Measurements from ENCODE around the gene SUMO3. TPM values are rescaled to one million over a fixed set of nuclear protein-coding genes. Genes with fewer than 3 reads are reported as not detected.
A peak's percentile ranks its signal among the peaks of the same experiment; 100 is the strongest.

The SUMO3 gene
- polyA plus RNA-seq, 1 donor = 60.2 TPM

DNA sequence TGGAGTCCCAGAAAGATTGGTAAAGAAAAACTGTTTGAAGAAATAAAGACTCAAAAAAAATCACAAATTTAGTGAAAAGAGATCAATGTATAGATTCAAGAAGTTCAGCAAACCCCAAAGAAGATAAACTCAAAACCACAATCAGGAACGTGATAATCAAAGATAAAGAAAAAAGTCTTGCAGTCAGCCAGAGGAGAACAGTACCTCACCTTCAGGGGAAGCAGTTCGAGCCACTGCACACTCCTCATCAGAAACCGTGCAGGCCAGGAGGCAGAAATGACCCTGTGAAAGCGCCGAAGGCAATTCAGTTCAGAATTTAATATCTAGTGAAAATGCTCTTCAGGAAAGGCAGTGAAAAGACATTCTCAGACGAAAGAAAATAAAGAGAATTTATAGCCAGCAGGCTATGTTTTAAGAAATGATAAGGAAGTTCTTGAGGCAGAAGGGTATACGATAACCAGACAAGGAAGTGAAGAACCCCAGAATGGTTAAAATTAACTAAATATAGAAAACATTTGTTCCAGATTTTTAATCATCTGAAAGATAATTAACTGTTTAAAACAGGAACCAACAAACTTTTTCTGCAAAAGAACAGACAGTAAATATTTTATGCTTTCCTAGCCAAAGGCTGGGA is 13.5 kb upstream of the SUMO3 start:
- no peak for DNase-seq (ENCODE audit: low read depth)

DNA sequence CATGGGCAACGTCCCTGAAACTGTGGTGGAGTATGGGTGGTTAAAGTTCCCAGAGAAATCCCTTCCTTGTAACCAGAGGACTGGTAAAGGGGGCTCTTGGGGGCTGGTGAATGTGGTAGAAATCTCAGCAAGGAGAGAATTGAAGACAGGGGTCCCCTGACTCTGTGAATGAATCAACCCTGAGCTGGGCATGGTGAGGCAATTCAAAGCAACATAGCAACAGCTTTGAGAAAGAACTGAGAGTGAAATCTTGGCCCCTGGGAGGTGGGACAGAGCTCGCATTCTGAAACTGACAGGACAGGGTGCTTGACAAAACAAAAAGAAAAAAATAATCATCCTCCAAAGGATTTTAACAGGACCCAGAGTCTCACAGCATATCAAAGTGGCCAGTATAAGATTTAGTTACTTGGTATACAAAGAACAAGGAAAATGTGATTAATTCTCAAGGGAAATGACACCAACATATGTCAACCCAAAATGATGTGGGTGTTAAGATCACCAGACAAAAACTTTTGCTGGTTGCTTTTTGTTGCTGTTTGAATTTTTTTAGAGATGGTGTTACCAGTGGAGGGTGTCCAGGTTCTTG is 11.7 kb upstream of the SUMO3 start:
- DNase-seq (ENCODE audit: low read depth) = no peak

DNA sequence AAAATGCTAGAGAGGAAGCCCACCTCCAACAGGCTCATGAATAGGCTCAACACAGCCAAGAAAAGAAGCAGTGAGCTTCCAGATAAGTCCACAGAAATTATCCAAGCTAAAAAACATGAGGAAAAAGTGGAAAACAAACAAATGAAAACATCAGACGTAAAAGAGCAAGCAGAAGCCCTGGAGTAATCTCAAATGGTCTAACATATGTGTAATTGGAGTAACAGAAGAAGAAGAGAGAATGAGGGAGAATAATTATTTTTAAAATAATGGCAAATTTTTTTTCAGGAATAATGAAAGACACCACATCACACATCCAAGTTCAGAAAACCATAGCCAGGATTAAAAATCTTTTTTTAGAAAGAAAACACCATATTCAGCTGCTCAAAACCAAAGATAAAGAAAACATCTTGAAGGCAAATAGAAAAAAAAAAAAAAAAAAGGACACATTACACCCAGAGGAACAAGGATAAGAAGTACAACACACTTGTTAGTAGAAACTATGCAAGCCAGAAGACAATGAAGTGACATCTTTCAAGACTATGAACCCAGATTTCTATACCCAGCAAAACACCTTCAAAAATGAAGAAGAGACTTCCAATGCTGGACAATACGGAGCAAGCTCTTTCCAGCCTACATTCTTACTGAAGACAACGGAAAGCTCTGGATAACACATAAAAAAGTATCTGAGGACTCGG is 10.6 kb upstream of the SUMO3 start:
- DNase-seq (ENCODE audit: low read depth) = no peak

DNA sequence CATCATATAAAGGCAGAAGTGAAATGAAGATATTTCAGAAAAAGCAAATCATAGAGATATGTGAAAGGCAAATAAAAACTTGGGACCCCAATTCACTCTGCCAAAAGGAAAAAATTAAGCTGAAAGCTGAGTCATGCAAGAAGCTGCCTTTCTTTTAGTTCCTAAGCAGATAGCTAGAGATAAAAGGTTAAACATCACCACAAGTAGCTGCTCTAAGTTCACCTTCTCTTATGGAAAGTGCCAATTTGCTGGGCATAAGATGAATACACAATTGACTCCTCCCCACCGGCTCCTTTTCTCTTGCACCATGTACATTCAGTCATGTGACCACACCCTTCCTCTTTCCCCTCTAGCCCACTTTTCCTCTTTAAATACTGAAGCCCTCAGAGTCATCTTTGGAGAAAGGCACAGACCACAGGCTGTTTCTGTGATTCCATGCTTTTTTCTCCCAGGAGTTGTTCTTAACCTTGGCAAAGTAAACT is 5.4 kb upstream of the SUMO3 start:
- no peak for DNase-seq (ENCODE audit: low read depth)

DNA sequence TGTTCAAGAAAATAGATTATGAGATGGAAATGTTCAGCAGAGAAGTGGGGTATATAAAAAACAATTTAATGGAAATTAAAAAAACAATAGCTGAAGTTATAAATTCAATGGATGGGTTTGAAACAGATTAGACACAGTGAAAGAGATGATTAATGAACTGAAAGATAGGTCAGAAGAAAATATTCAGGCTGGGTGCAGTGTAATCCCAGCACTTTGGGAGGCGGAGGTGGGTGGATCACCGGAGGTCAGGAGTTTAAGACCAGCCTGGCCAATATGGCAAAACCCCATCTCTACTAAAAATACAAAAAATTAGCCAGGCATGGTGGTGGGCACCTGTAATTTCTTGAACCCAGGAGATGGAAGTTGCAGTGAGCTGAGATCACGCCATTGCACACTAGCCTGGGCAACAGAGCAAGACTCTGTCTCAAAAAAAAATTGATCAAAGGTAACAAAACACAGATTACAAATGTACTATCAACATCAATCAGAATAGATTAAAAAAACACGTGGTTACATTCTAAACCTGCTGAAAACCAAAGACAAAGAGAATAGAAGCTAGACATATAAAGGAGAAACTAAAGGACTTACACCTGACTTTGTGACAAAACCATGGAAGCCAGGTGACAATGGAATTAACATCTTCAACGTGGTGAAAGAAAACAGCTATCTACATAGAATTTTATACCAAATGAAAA is 4.8 kb upstream of the SUMO3 start:
- DNase-seq (ENCODE audit: low read depth) = no peak

DNA sequence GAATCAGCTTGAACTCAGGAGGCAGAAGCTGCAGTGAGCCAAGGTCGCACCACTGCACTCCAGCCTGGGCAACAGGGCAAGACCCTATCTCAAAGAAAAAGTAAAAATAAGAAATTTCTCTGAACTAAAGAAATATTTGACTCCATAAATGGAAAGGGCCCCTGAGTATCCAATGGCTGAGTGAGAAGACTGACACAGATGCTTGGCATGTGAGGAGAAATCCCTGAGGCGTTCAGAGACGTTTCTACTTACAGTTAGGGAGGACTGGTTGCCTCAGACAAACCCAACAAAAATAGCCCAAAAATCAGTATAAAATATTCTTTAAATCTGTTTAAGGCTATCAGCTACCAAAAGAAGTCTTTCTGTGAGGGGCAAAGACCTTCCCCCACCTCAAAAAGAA is 3.0 kb upstream of the SUMO3 start:
- no peak for DNase-seq (ENCODE audit: low read depth)

DNA sequence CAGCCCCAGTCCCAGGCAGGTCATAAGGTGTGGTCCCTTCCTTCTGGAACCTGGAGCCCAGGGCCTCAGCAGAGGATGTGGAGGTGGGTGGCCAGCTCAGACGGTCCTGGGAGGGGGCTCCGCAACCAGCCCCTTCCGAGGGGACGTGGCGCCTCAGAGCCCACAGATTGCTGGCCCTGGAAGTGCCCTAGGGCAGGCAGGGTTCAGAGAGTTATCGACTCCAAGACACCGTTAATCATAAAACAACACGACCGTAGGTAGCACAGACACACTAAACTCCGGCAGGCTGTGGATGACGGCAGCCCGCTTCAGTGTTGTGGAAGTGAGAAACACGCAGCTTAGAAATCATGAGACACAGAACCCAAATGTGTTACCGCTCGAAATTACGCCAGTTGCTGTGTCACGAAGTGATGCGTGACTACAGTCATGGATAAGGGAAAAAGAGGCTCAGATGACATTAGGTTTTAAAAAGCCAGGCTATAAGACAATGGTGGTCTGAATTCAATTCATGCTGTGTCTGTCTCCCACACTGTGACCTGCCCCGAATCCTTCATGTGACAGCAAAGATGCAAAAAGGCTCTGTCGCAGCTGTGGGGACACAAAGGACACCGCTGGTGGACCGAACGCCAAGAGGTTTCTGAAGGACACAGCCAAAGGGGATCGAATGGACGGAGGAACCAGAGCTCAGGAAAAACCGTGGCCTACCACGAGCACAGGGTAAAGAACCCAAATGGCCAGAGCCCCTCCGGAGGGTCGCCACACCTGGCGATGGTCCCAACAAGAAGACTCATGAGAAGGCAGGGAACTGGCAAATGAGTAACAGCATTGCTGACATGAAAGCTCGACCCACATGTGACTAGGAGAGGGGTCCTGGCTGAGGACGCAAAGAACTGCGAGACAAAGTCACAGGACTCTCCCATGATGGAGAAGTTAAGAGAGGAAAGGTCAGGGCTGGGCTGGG is 1.7 kb upstream of the SUMO3 start:
- no peak for DNase-seq (ENCODE audit: low read depth)

DNA sequence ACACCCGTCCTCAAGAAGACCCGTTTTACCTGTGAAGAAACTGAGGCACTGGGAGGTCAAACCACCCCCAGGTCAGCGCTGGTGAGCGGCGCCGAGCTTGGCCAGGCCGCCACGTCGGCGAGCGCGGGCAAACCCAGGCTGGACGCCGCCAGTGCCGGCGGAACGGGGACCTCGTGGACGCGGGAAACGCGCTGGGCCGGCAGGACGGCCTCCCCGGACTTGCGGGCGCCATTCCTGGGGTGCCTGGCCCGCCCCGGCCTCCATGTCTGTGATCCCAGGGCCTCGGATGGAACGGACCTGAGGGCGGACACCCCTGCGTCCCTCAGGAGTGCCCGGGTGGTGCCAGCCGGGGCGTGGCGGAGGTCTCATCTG is 764 bp upstream of the SUMO3 start:
- no peak for DNase-seq (ENCODE audit: low read depth)

DNA sequence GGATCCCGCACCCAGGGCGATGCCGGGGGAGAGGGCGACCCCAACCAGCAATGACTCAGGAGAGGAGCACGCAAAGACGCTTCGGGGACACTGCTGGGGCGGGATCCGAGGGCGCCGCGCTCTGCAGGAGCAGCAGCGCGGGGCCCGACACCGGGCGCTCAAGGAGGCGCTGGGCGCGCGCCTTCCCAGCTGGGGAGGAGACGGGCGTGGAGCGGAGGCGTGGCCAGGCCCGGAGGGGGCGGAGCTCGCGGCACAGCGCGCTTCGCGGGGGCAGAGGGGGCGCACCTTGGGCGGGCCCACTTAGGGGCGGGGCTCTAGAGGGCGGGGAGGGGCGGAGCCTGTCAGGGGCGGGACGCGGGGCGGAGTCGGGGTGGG is 369 bp downstream of the SUMO3 start:
- peak; percentile 48 for DNase-seq (ENCODE audit: low read depth)

DNA sequence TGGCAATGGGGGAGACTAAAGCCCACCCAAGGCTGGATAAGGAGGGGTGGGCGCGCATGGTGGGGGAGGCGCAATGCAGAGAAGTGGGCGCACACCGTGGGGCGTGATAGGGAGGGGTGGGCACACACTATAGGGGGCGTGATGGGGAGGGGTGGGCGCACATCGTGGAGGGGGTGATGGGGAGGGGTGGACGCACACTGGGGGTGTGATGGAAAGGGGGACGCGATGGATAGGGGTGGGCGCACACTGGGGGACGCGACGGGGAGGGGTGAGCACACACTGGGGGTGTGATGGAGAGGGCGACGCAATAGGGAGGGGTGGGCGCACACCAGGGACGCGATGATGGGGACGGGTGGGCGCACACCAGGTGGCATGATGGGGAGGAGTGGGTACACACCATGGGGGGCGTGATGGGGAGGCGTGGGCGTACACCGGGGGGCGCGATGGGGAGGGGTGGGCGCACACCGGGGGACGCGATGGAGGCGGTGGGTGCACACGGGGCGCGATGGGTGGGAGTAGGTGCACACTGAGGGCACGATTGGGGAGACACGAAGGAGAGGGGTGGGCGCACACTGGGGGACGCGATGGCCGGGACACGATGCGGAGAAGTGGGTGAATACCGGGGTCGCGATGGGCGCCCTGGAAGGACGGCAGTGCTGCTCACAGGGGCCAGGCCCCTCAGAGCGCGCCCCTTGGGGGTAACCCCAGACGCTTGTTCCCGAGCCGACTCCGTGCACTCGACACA is 929 bp downstream of the SUMO3 start:
- no peak for DNase-seq (ENCODE audit: low read depth)

DNA sequence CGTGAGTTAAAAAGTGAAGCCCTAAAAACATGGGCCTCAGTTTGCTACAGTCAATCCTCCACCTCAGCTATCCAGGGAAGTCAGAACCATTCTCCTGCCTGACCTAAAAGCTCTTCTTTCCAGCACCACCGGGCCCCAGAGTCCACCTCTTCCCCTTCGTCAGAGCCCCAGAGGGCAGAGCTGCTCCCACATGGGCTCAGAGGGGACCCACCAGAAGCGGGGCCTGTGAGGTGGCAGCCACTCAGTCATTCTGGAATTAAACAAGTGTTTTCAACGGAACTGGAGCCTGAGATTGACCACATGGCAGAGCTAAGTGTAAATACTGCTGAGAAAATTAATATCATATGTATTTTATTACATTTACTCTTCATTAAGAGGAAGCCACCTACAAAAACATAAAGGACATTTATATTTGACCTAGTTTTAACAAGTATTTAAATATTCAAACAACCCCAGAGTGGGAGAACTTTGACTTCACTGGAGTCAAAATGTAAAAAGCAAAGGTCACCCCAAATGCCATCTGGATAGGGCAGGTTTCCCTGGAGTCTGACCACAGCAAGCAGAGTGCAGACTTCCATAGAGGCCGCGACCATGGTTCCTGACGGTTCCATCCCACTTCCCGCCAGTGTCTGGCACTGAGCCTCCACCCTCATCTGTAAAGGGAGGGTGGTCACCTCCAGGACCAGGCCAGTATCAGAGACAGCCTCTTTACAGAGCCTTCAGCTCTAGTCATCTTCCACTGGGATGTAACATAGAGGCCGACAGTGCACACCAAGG is 1.8 kb downstream of the SUMO3 start:
- DNase-seq (ENCODE audit: low read depth) = no peak

DNA sequence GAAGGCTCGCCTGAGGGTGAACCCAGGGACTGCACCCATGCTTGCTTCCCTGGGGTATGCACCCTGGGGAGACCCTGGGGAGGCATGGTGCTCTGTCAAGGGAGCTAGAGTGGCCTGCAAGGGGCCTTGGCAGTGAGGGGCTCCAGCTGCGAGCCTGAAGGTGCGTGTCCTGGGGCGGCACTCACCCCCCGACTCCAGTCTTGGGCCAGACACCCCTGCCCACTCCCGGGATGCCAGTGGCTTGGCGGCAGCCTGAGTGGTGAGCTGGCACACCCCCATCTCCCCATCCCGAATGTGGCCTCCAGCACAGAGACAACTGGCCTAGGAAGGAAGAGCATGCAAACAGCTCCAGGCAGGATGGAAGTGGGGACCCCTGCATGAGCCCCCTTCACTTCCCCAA is 2.6 kb downstream of the SUMO3 start:
- no peak for DNase-seq (ENCODE audit: low read depth)

DNA sequence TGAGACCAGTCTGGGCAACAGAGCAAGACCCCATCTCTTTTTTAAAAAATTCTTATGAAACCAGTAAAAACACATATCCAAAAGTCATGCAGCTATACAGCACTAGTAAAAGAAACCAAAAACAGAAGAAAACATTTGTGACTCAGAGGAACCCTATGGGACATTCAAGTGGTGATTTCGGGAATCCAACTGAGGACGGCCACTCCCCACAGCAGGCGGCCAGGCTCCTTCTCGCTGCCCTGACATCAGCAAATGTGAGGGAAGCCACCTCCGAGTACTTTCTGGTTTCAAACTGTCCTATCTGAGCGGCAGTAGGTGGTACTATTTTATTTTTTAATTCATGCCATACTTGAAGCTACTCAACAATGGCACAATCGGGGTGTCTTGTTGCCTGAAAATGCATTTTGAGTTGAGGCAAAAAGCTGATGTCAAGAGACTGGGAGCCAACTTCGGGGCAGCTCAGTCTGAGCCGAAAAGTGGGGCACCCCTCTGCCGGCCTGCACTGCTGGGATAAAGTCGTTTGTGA is 3.3 kb downstream of the SUMO3 start:
- no peak for DNase-seq (ENCODE audit: low read depth)

DNA sequence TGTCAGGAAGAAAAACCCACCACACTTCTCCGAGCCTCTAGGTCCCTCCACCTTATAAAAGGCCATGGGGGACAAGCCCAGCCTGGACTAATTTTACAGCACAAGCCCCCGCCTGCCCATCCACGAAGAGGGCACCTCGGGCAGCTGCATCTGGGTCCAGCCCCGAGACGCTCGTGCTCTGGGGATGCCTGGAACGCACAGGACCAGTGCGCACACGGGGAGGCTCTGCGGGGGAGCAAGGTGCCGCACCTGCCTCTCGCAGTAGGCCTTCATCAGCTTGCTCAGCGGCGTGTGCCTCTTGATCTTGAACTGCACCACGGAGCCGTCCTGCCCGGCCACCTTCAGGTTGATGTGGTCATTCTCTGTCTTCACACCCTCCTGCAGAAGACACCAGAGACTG is 4.1 kb downstream of the SUMO3 start:
- DNase-seq (ENCODE audit: low read depth) = no peak

DNA sequence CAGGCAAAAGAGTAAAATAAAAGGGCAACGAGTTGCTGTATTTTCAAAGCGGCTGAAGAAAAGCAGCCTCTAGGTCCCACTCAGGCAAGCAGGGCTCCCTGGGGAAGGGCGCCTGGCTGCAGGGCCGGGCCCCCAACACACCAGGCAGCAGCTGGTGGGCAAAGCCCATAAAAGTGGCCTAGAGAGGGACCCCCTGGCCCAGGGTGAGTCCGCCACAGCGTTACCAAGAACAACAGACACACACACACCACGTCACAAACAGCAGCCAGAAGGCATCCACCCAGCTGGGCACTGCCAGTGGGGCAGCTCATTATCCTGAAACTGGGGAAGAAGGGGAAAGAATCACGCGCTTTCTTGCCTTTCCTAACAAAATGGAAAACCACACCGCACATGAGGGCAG is 4.7 kb downstream of the SUMO3 start:
- no peak for DNase-seq (ENCODE audit: low read depth)

DNA sequence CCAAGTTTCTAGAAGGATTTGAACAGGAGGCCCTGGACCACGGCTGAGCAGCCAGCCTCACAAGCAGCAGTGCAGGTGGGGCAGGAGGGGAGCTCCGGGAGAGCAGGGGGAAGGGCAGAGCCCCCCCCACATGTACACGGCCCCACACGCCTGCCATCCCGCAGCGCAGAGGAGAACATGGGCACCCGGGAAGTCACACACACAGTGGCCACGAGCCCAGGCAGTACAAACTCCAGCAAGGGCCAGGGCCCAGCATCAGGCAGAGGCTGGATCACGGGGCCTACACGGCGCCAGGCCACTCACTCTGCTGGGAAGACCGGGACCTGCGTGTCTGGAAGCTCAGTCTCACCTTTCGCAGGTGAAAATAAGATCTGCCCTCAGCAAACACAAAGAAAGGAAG is 5.2 kb downstream of the SUMO3 start:
- no peak for DNase-seq (ENCODE audit: low read depth)

DNA sequence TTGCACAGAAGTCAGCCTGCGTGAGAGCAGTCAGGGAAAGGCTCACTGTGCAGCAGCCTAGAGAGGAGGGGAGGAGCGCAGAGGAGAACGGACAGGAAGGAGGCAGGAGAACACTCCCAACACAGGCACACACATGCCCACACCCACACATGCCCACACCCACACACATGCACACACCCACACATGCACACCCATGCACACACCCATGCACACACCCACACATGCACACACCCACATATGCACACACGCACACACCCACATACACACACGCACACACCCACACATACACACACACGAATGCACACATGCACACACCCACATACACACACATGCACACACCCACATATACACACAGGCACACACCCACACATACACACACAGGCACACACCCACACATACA is 7.1 kb downstream of the SUMO3 start:
- no peak for DNase-seq (ENCODE audit: low read depth)

DNA sequence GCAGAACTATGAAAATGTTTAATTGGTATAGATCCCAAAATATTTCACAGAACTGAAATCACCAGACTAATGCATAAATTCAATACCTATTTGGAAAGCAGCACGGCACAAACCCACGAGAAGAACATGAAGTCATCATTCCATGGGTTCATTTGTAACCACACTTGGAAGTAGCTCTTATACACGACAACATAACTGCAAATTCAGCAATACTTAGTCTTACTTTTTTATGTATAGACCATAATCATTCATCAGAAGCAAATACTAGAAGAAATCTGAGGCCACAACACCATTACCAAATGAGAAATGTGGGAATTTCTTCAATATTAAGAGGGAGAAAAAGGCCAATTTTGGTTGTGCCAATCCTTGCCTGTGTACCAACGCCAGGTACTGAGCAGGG is 12.0 kb downstream of the SUMO3 start:
- no peak for DNase-seq (ENCODE audit: low read depth)

DNA sequence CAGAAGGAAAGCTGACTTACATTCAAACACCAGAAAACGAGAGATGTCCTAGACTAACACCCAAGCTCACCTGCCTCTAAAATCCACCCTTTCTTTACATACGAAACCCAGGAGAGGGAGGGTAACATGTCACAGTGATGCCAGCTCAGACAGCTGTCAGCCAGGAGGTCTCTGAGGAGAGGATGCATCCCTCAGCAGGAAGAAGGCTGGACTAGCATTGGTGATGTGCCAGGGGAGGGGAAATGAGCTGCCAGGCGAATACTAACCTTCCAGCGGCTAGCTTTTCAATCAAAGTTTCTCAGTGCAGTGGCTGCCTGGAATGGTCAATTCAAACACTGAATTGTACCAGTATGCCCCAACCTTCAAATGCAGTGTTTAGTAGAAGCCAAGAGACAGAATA is 12.6 kb downstream of the SUMO3 start:
- DNase-seq (ENCODE audit: low read depth) = no peak

DNA sequence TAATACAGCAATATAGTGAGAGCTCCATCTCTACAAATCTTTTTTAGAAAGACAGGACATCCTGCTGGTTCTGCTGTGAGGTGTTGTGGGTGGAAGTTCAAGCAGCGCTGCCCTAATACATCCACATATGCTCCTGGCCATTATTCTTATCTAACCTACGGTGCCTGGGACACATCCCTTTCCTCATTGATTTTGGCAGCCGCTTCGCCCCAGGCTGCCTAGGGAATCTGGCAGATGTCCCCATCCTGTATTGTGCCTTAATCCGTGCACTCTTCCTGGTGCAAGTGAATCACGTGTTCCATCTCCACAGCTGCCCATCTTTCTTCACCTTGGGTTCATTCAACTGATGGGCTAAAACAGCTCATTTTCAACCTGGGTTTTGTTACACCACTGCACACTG is 13.1 kb downstream of the SUMO3 start:
- DNase-seq (ENCODE audit: low read depth) = no peak
